ENCODE data around the gene BOC. TPM values are rescaled to one million over a fixed set of nuclear protein-coding genes. Genes with fewer than 3 reads are reported as not detected.
A peak's percentile ranks its signal among the peaks of the same experiment; 100 is the strongest.

BOC gene
- total RNA-seq, 1 experiment from 2014 or later = 3.5 TPM

DNA sequence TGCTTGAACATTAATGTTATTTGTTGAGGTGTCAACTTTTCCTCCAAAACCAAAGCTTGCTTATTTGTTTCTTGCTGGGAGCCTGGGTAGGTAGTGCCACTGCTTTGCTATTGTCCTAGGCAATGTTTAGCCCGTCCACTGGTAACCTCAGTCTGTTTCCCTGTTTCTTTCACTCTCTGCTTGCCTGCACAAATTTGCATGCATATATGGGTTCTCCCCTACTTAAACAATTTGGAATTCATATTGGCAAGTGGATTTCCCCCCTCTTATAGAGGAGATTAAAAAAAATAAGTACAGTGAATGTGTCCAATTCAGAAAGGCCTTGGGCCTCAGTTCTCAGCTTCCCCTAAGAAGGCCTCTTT lies 45.0 kb upstream of the BOC start:
- Histone ChIP-seq H2BK12ac (ENCODE audit: insufficient read length, low read depth, low read length) (no peak overlapping the region), H3K18ac (ENCODE audit: insufficient read length, low read depth, low read length) (no peak overlapping the region), H2AK5ac (ENCODE audit: insufficient read length, low read length) (no peak overlapping the region), H3K9ac (ENCODE audit: extremely low read depth, insufficient read length, low read length) (no peak overlapping the region), H3K4ac (ENCODE audit: low read depth, low read length) (no peak overlapping the region), H3K79me1 (ENCODE audit: insufficient read depth, low read depth, low read length, poor library complexity, severe bottlenecking) (no peaks in the 10 kb centered on the region), H4K8ac (replicated peaks; ENCODE audit: insufficient read length, low read depth, low read length) (no peak overlapping the region), H4K91ac (ENCODE audit: insufficient read length, low read depth, low read length) (no peak overlapping the region), H4K5ac (ENCODE audit: insufficient read length, low read depth, low read length) (no peak overlapping the region), H3K4me2 (ENCODE audit: insufficient read depth, insufficient read length, low read length) (peak overlapping the region; percentile 17), H2BK5ac (ENCODE audit: insufficient read length, low read length) (no peak overlapping the region), H3K9me3 (ENCODE audit: control insufficient read depth, low read depth, low read length) (no peaks in the 10 kb centered on the region), H4K20me1 (ENCODE audit: control insufficient read depth, insufficient read depth, insufficient read length) (no peaks in the 10 kb centered on the region), H2BK120ac (ENCODE audit: low read depth, low read length, poor library complexity, severe bottlenecking) (no peak overlapping the region), H3K79me2 (ENCODE audit: insufficient read depth, low read length) (no peaks in the 10 kb centered on the region), H3K23me2 (ENCODE audit: insufficient read length, low read depth, low read length, poor library complexity, severe bottlenecking) (peaks cover 3% of the 10 kb centered on the region), H3K56ac (ENCODE audit: insufficient read length, low read depth, low read length) (no peak overlapping the region), H3K23ac (ENCODE audit: insufficient read length, low read depth, low read length) (no peak overlapping the region), H2BK15ac (ENCODE audit: low read depth, low read length) (no peak overlapping the region), H2AFZ (ENCODE audit: low read length) (peak overlapping the region; percentile 98), H2BK20ac (ENCODE audit: low read depth, low read length, poor library complexity, severe bottlenecking) (no peak overlapping the region), H3T11ph (ENCODE audit: low read length) (no peak overlapping the region), H3K27ac (ENCODE audit: insufficient read length, low read depth, low read length) (no peak overlapping the region), H3K27me3 (ENCODE audit: insufficient read depth, low read length) (no peaks in the 10 kb centered on the region), H3K14ac (ENCODE audit: insufficient read depth, low read length) (no peak overlapping the region), H3K4me1 (ENCODE audit: insufficient read depth, low read length) (no peaks in the 10 kb centered on the region; the same call in 1 of the 2 replicates)
- WGBS (ENCODE audit: extremely low coverage, insufficient read length, low lambda C conversion rate) = no CpG with 5 or more reads among the region's 1 CpG
- Mint-ChIP-seq H3K4me3 (no peak overlapping the region), H3K9me3 (no peaks in the 10 kb centered on the region; a peak in 1 of 5 replicates), H3K27me3 (ENCODE audit: low read depth) (no peaks in the 10 kb centered on the region), H3K4me1 (peaks cover 10 to 20% of the 10 kb centered on the region in 2 experiments; a peak in 3 of 4 replicates), H3K36me3 (ENCODE audit: insufficient read depth in 1 of 3, low read depth in 3 of 3) (no peaks in the 10 kb centered on the region), H3K27ac (no peak overlapping the region)
- TF ChIP-seq CTCF (conservative IDR thresholded peaks at IDR 0.05) = no peak
- no peak for DNase-seq
